Keratinocyte (primary cell): ENCODE data around the gene UPF1.

Experiments
- EZH2 ChIP-seq: IDR thresholded peaks from one replicate; pipeline ENCODE4 v1.6.1; 2012; ENCODE audit warnings: inconsistent platforms, mild to moderate bottlenecking, low read length, moderate library complexity
- TF ChIP-seq, protein P1 (sequence below), 3 experiments: IDR thresholded peaks in 1 of 3; conservative IDR thresholded peaks in 1 of 3; optimal IDR thresholded peaks in 1 of 3; 2 replicates in 2 of 3; 3 replicates in 1 of 3; pipeline versions ENCODE3 to v1.5.1; 2011; ENCODE audit warnings: low read length in 3 of 3, mild to moderate bottlenecking in 3 of 3, moderate library complexity in 2 of 3, control low read depth in 1 of 3, inconsistent platforms in 1 of 3; ENCODE audit not compliant: insufficient read depth in 2 of 3; ENCODE audit errors: extremely low read depth in 1 of 3

DNA sequence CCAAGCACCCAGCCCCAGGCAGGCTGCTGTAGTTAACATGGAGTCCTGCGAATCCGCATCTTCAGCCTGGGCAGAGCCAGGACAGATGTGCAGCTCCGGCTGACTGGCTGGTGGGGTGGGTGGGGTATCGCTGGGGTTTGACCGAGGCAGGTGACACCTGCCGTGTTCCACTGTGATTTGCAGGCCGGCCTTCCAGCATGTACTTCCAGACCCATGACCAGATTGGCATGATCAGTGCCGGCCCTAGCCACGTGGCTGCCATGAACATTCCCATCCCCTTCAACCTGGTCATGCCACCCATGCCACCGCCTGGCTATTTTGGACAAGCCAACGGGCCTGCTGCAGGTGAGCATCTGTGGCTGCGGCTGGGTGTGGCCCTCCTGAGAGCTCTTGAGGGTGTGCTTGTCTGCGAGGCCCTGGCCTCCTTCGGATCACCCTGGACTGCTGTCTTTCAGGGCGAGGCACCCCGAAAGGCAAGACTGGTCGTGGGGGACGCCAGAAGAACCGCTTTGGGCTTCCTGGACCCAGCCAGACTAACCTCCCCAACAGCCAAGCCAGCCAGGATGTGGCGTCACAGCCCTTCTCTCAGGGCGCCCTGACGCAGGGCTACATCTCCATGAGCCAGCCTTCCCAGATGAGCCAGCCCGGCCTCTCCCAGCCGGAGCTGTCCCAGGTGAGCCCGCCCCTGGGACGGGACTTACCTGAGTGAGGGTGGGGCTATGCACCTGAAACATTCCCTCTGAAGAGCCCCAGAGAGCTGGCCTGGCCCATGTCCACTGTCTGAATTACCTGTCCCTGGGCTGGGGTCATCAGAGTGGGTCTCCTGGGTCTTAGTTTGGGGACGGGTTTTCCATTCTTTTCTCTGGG, 33.6 kb downstream of the UPF1 start:
- TF ChIP-seq, protein P1, sequence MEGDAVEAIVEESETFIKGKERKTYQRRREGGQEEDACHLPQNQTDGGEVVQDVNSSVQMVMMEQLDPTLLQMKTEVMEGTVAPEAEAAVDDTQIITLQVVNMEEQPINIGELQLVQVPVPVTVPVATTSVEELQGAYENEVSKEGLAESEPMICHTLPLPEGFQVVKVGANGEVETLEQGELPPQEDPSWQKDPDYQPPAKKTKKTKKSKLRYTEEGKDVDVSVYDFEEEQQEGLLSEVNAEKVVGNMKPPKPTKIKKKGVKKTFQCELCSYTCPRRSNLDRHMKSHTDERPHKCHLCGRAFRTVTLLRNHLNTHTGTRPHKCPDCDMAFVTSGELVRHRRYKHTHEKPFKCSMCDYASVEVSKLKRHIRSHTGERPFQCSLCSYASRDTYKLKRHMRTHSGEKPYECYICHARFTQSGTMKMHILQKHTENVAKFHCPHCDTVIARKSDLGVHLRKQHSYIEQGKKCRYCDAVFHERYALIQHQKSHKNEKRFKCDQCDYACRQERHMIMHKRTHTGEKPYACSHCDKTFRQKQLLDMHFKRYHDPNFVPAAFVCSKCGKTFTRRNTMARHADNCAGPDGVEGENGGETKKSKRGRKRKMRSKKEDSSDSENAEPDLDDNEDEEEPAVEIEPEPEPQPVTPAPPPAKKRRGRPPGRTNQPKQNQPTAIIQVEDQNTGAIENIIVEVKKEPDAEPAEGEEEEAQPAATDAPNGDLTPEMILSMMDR (optimal IDR thresholded peaks at IDR 0.05 in 1 of 3, IDR thresholded peaks at IDR 0.05 in 1 of 3, conservative IDR thresholded peaks at IDR 0.05 in 1 of 3; ENCODE audit: extremely low read depth in 1 of 3, insufficient read depth in 2 of 3, low read length in 3 of 3): no peak
- no peak for TF ChIP-seq EZH2
